Measurements from ENCODE around the gene COX5A.

- TF ChIP-seq EZH2 (IDR thresholded peaks at IDR 0.05; ENCODE audit: low read length, missing control alignments) (no peak), CTCF (conservative IDR thresholded peaks at IDR 0.05 in 1 of 2, IDR thresholded peaks at IDR 0.05 in 1 of 2; ENCODE audit: low read depth in 1 of 2, low read length in 2 of 2) (no peak)
Observed at GRCh38 chr15:74892313-74892712, 45.6 kb downstream of the COX5A start.

Data from fibroblast of lung (primary cell).